Kidney (tissue), 14 donors: Measurements from ENCODE around the gene PHETA1. TPM values are rescaled to one million over a fixed set of nuclear protein-coding genes. Genes with fewer than 3 reads are reported as not detected.
"Not testable (repeated sequence)": the region's sequence is repeated elsewhere in the genome, so short reads cannot be mapped to it uniquely, and the experiment has no call there.

Experiments
- DNase-seq, 5 donors: peaks; one replicate each; pipeline ENCODE4 v3.0.0-alpha.2; 2013 to 2020
- FAIRE-seq: peaks from 2 replicates; lab custom pipeline; 2012; peaks lifted over from hg19 to GRCh38; lab: Jason Lieb, UNC
- H3K27ac ChIP-seq, 2 donors: one replicate each; pipeline ENCODE4 v1.7.0; 2013; ENCODE audit warnings: low read depth in 2 of 2, low read length in 2 of 2, inconsistent platforms in 1 of 2
- H3K27me3 ChIP-seq: one replicate; pipeline ENCODE4 v1.7.1; 2013; ENCODE audit warnings: low read length, inconsistent platforms; ENCODE audit not compliant: control insufficient read depth, insufficient read depth
- H3K36me3 ChIP-seq, 3 donors: one replicate each; pipeline versions ENCODE4 v1.7.0 to v1.7.1; 2013; ENCODE audit warnings: low read length in 3 of 3, control low read depth in 1 of 3, inconsistent platforms in 1 of 3; ENCODE audit not compliant: insufficient read depth in 3 of 3, control insufficient read depth in 2 of 3
- H3K4me1 ChIP-seq, 3 donors: one replicate each; pipeline versions ENCODE4 v1.7.0 to v1.7.1; 2013; ENCODE audit warnings: low read length in 3 of 3, inconsistent platforms in 1 of 3, low read depth in 1 of 3; ENCODE audit not compliant: control insufficient read depth in 2 of 3, insufficient read depth in 2 of 3
- H3K4me3 ChIP-seq, 3 donors: one replicate each; pipeline versions ENCODE4 v1.7.0 to v1.8.1; 2013; ENCODE audit warnings: low read length in 3 of 3, control low read depth in 1 of 3, inconsistent platforms in 1 of 3
- H3K9ac ChIP-seq, 3 donors: one replicate each; pipeline versions ENCODE4 v1.7.0 to v1.7.1; 2013; ENCODE audit warnings: low read length in 3 of 3, control low read depth in 1 of 3, inconsistent platforms in 1 of 3
- H3K9me3 ChIP-seq, 3 donors: one replicate each; pipeline versions ENCODE4 v1.7.0 to v1.7.1; 2013; ENCODE audit warnings: low read length in 3 of 3, control low read depth in 1 of 3, inconsistent platforms in 1 of 3; ENCODE audit not compliant: control insufficient read depth in 2 of 3, insufficient read depth in 1 of 3
- intact Hi-C: fragments of 100-400 bp; cut with DNase I; formaldehyde crosslinking; loops from one replicate; pipeline ENCODE4 v1.11.1; 2022
- polyA plus RNA-seq: library from polyadenylated mRNA; stranded (reverse); fragments of 350-450 nt; fragmentation: Illumina TruSeq; extraction: RNeasy Lipid Tissue Mini Kit (QIAGEN cat#74804); gene quantifications from one replicate; pipeline ENCODE4 v1.2.3, GENCODE V29; 2014; ENCODE audit warnings: low read depth, low replicate concordance; ENCODE audit not compliant: insufficient read depth
- total RNA-seq: library from RNA; stranded (reverse); fragmentation: NEBNext Ultra II Directional; extraction: Animal tissue kit (Norgen Biotek cat#: 25700); gene quantifications from one replicate; pipeline ENCODE4 v1.2.1, GENCODE V29; 2021
- TF ChIP-seq, protein P1 (sequence below): IDR thresholded peaks from 3 replicates; pipeline ENCODE4 v1.5.1; 2012; ENCODE audit warnings: mild to moderate bottlenecking, moderate library complexity, borderline replicate concordance; ENCODE audit not compliant: insufficient read depth; ENCODE audit errors: extremely low read depth
- donor health status: control.
- donor health status: control.
- donor health status: control.
- donor health status: control.
- donor health status: control.
- donor health status: DM: yes; HTN: yes; CAD: no.
- donor health status: Normal renal cell carcinoma (clear cell type).

PHETA1 gene
- total and polyA plus RNA-seq, 2 donors from 2014 or later, result 6.3 to 19.0 TPM

DNA sequence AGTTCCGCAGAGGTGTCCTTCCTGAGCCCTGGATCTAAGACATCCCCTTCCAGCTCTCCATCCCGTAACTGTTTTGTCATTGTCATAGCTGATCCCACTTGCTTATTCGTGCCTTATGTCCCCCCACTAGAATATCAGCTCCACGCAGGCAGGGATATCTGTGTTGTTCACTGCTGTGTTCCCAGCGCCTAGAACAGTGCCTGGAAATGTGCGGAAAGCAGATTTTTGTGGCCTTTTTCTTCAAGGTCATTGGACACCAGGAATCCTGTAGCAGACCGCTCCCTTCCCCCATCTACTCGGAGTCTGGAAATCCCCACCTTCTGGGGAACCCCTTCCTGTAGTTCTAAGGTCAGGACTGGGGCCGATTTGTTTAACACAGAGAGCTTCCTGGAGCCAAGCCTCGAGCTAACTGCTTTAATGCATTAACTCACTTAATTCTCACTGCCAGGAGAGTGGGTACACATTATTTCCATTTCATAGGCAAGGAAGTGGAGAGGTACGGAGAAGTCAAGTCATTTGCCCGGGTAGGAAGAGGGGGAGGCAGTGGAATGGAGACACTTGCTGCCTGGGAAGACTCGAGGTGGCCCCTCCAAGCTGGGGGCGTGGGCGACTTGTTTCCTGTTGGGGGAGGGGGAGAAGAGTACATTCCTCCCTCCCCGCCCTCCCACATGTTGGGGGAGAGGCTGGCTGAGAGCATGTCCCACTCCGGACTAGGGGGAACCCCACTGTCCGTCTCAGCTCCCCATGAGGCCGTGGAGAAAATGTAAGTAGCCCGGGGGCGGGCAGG lies 35.7 kb upstream of the PHETA1 start:
- DNase-seq, result peak in 3 of 5 donors; percentile 70 to 87 (median 84)
- TF ChIP-seq, protein P1, sequence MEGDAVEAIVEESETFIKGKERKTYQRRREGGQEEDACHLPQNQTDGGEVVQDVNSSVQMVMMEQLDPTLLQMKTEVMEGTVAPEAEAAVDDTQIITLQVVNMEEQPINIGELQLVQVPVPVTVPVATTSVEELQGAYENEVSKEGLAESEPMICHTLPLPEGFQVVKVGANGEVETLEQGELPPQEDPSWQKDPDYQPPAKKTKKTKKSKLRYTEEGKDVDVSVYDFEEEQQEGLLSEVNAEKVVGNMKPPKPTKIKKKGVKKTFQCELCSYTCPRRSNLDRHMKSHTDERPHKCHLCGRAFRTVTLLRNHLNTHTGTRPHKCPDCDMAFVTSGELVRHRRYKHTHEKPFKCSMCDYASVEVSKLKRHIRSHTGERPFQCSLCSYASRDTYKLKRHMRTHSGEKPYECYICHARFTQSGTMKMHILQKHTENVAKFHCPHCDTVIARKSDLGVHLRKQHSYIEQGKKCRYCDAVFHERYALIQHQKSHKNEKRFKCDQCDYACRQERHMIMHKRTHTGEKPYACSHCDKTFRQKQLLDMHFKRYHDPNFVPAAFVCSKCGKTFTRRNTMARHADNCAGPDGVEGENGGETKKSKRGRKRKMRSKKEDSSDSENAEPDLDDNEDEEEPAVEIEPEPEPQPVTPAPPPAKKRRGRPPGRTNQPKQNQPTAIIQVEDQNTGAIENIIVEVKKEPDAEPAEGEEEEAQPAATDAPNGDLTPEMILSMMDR, result no peak
- Histone ChIP-seq H3K27ac (peak overlapping the region; percentile 78 to 82), H3K9me3 (no peaks in the 10 kb centered on the region), H3K9ac (peak overlapping the region in 1 of 3 donors; percentile 8), H3K4me3 (peak overlapping the region in 2 of 3 donors; percentile 36 to 76), H3K4me1 (peaks cover 0 to 41% (median 7%) of the 10 kb centered on the region in 3 donors), H3K36me3 (no peaks in the 10 kb centered on the region), H3K27me3 (no peaks in the 10 kb centered on the region)
- intact Hi-C loops, result no loop called here
- no peak for FAIRE-seq

DNA sequence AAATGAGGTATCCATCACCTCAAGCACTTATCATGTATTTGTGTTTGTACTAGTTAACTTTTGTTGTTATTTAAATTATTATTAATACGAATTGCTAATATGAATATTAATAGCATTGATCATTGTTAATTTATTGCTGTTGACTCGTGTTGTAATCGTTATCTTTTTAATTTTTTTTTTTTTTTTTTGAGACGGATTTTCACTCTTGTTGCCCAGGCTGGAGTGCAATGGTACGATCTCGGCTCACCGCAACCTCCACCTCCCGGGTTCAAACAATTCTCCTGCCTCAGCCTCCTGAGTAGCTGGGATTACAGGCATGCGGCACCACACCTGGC lies 33.6 kb upstream of the PHETA1 start:
- H3K4me3 ChIP-seq, H3K27ac ChIP-seq, H3K36me3 ChIP-seq, FAIRE-seq, H3K9me3 ChIP-seq, intact Hi-C loops, H3K27me3 ChIP-seq, DNase-seq, H3K9ac ChIP-seq: not testable (repeated sequence)
- peaks cover 0 to 30% (median 7%) of the 10 kb centered on the region in 3 donors for H3K4me1 ChIP-seq

DNA sequence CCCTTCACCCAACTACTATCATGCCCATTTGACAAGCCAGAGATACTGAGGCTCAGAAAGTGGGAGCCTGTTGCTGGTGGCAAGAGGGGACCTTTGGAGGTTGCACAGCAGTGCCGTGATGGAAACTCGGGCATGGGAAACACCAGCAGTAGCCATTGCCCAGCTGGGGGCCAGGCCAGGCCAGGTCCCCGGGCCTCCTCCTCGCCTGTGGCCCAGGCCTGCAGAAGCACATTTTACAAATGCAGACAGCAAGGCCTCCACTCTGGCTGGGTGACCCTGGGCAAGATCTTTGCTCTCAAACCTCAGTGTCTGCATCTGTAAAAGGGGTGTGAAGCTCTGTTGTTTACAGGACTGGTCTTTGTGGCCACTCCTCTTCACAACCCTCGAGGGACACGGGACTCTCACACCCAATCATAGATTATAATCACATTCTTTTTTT lies 32.3 kb upstream of the PHETA1 start:
- TF ChIP-seq, protein P1, result no peak
- Histone ChIP-seq H3K4me3 (no peak overlapping the region), H3K9ac (no peak overlapping the region), H3K36me3 (no peaks in the 10 kb centered on the region), H3K27ac (no peak overlapping the region), H3K9me3 (no peaks in the 10 kb centered on the region), H3K27me3 (no peaks in the 10 kb centered on the region), H3K4me1 (peaks cover 0 to 22% (median 7%) of the 10 kb centered on the region in 3 donors)
- DNase-seq, result no peak
- no peak for FAIRE-seq
- intact Hi-C loops, result no loop called here

DNA sequence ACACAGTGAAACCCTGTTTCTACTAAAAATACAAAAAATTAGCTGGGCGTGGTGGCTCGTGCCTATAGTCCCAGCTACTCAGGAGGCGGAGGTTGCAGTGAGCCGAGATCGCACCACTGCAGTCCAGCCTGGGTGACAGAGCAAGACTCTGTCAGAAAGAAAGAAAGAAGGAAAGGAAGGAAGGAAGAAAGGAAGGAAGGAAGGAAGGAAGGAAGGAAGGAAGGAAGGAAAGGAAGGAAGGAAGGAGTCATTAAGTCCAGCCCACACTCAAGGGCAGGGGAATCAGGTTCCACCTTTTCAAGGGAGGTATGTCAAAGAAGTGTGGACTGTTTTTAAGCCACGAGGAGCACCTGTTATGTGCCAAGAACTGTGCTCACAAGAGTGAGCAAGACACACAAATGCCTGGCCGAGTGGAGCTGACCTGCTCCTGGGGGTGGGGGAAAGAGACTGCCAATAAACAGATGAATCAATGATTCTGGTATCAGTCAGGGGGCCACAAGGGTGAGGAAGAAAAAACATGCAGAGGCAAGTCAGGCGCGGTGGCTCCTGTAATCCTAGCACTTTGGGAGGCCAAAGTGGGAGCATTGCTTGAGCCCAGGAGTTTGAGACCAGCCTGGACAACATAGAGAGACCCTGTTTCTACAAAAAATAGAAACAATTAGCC lies 31.0 kb upstream of the PHETA1 start:
- DNase-seq, H3K9me3 ChIP-seq, H3K4me3 ChIP-seq, H3K27me3 ChIP-seq, FAIRE-seq, H3K27ac ChIP-seq, H3K36me3 ChIP-seq, H3K9ac ChIP-seq: not testable (repeated sequence)
- peaks cover 0 to 21% (median 7%) of the 10 kb centered on the region in 3 donors for H3K4me1 ChIP-seq
- intact Hi-C loops, result loop anchor here (5.0 kb wide), 1 partner anchor 52 kb away; no protein-coding TSS in a partner anchor
